ENCODE measurements around the gene UBE2I.

The UBE2I gene

DNA sequence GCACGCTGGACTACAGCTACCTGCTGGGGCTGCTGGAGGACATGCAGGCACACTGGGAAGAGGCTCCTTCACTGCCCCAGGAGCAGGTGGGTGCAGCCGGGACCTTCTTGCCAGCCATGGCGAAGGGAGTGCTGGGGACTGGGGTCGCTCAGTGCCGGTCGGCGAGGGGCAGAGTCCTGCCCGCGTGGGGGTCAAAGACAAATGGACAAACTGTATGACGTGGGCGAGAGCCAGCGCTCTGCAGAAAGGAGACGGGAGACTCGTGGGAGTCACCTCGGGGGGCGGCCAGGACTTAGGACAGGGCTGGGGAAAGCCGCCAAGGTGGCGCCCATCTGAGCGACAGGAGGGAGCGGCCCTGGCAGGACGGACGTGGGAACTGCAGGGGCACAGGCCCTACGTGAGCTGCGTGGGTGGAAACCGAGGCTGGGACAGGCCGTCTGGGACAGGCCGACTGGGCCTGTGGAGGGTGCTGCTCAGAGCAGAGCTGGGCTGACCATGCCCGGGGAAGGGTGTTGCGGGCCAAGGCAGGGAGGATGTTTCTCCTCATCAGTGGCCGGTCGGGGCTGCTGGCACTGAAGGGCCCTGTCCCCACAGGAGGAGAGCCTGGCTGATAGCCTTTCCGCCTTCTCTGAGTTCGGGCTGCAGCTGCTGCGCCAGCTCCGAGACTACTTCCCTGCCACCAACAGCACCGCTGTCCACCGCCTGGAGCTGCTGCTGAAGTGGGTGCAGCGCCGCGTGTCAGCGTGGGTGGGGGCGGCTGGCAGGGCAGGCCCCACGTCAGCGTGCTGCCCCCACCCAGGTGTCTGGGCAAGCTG, 34.2 kb downstream of the UBE2I start:
- DNase-seq (ENCODE audit: low read depth): no peak

DNA sequence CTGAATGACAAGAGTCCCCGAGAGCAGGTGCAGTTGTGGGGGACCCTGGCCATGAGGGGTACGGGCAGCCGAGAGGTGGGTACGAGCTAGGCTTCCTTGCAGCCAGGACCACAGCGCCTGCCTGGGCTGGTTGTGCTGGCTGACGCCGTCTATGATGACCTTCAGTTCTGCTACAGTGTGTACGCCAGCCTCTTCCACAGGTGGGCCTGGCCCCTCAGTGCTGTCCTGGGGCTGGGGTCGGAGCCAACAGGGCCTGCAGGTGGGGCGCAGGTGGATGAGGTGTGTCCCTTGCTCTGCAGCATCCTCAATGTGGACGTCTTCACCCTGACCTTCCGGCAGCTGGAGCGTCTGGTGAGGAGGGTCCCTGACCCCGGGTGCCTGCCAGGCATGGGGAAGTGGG, 35.1 kb downstream of the UBE2I start:
- no peak for DNase-seq (ENCODE audit: low read depth)

DNA sequence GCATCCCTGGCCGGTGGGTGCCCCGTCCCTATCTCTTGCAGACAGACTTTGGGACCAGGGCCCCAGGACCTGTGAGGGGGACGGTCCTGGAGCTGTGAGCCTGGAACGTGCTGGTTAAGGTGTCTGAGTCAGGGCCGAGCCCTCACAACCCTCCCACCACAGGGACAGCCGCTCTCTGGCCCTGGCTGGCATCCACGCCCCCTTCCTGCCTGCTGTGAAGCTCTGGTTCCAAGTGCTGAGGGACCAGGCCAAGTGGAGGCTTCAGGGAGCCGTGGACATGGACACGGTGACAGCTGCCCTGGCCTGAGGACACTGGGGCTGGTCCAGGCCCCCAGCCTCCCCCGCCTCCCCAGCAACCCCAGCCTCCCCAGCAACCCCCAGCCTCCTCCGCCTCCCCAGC, 35.7 kb downstream of the UBE2I start:
- DNase-seq (ENCODE audit: low read depth): no peak

DNA sequence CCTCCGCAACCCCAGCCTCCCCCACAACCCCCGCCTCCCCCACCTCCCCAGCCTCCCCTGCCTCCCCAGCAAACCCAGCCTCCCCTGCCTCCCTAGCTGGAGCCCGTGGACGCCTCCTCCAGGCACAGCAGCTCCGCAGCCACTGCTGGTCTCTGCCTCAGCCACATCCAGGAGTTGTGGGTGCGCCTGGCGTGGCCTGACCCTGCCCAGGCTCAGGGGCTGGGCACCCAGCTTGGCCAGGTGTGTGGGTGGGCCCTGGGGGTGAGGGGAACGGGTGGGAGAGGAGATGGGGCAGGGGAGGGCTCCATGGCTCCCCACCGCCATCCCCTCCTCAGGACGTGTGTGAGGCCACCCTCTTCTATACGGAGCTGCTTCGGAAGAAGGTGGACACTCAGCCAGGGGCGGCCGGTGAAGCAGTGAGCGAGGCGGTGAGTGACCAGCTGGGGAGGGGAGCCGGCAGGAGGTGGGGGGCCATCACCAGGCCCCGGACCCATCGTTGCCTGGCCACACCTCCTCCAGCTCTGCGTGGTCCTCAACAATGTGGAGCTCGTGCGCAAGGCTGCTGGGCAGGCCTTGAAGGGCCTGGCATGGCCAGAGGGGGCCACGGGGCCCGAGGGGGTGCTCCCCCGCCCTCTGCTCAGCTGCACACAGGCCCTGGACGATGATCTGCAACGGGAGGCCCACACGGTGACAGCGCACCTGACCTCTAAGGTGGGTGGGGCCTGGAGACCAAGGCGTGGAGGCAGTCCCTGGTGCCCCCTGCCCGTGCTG, 36.4 kb downstream of the UBE2I start:
- no peak for DNase-seq (ENCODE audit: low read depth)

DNA sequence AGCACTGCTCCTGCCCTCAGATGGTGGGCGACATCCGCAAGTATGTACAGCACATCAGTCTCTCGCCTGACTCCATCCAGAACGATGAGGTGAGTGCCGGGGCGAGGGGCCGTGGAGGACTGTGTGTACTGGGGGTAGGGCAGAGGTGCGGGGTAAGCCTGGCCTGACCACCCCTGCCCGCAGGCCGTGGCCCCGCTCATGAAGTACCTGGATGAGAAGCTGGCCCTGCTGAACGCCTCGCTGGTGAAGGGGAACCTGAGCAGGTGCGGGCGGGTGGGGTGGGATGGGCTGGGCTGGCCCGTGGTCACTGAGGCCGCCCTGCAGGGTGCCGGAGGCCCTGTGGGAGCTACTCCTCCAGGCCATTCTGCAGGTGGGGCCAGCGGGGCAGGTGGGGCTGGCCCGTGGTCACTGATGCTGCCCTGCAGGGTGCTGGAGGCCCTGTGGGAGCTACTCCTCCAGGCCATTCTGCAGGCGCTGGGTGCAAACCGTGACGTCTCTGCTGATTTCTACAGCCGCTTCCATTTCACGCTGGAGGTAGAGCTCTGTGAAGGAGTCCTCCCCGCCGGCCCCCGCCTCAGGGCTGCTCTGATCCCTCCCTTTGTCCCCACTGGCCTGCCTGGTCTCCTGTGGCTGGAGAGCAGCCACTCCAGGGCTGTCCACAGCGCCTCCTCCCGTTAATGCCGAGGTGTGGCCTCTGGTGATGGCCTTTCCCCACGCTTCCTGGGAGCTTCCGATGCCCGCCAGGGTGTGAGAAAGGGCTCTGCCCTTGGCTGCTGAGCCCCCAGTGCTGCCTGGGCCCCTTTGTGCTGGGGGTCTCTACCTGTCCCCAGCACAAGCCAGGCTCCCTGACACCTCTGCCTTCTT, 37.2 kb downstream of the UBE2I start:
- DNase-seq (ENCODE audit: low read depth): no peak

DNA sequence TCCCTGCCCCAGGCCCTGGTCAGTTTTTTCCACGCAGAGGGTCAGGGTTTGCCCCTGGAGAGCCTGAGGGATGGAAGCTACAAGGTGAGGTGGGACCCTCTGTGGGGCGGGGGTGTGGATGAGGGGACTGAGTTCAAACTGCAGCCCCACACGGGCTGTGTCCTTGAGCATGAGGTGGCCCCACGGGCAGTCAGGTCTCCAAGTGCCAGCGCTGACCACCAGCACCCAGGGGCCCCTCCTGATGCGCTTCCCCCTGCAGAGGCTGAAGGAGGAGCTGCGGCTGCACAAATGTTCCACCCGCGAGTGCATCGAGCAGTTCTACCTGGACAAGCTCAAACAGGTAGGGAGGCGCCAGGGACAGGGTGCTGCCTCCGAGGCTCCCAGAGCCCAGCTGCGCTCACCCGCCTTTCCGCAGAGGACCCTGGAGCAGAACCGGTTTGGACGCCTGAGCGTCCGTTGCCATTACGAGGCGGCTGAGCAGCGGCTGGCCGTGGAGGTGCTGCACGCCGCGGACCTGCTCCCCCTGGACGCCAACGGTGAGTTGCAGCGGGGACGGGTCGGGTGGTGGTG, 37.9 kb downstream of the UBE2I start:
- no peak for DNase-seq (ENCODE audit: low read depth)

DNA sequence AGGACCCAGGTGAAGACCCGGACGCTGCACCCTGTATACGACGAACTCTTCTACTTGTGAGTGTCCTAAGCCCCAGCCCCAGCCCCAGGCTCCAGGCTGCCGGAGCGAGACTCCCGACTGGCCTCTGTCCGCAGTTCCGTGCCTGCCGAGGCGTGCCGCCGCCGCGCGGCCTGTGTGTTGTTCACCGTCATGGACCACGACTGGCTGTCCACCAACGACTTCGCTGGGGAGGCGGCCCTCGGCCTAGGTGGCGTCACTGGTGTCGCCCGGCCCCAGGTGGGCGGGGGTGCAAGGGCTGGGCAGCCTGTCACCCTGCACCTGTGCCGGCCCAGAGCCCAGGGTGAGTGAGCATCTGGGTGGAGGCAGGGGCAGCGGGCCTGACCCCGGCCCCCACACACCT, 38.5 kb downstream of the UBE2I start:
- no peak for DNase-seq (ENCODE audit: low read depth)

DNA sequence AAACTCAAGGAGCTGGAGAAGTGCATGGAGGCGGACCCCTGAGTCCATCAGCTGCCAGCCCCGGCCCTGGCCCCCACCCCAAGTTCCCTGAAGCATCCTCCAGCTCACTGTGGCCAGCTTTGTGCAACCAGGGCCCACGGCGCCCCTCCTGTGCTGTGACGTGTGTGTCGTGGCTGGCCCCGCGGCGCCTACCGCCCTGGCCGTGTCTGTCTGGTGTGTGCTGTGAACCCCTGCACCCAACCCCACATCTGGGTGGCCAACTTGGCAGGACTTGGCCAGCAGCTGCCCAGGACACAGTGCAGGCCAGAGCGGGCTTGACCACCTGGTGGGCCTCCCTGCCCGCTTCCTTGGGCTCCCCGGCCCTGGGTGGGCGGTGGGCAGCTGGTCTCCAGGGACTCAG, 39.0 kb downstream of the UBE2I start:
- no peak for DNase-seq (ENCODE audit: low read depth)

DNA sequence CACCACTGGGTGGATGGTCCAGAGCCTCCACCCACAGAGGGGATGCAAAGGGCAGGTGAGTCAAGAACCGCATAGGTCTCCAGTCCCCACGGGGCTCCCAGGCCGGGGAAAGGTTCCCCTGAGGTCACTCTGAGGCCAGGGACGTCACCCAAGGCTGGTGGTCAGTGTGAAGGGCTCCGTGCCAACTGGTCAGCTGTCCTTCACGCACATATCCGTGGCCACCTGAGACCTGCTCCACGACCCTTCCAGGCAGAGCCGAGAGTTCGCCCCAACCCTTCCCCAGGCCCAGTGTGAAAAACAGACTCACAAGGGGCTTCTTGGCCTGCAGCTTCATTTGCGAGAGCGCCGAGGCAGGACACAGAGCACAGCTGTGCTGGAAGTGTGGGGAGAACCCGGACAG, 39.5 kb downstream of the UBE2I start:
- DNase-seq (ENCODE audit: low read depth): no peak

DNA sequence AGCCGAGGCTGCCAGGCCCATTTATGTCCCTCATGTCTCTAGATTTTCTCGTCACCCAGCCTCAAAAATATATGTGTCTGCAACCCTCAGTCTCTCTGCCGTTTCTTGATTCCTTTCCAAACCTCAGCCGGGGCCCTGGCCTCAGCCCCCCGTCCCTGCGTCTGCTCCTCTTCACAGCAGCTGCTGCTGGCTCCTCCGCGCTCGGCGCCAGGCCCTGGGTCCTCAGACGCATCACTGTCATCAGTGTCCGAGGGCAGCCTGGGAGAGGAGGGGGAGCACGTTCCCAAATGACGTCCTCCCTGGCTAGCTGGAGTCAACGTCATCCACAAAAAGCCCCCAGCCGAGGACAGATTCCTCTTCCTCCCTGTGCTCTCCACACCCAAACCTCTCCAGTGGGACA, 39.9 kb downstream of the UBE2I start:
- DNase-seq (ENCODE audit: low read depth): no peak

DNA sequence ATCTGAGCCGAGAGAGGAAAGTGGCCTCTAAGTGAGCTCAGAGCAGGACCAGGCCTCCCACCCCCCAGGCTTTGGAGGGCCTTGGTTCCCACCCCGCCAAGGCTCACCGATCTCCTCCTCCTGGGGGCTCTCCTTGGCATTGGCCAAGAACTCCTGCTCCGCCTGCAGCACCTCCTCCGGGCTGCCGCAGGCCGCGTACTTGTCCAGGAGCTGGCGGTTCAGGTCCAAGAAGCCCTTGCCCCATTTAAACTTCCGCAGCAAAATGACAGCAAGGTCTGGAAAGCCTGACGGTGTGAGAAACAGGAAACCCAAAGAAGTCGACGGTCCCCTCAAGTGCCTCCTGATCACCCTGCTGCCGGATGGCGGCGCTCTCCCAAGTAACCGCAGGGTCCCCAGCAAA, 40.5 kb downstream of the UBE2I start:
- no peak for DNase-seq (ENCODE audit: low read depth)

DNA sequence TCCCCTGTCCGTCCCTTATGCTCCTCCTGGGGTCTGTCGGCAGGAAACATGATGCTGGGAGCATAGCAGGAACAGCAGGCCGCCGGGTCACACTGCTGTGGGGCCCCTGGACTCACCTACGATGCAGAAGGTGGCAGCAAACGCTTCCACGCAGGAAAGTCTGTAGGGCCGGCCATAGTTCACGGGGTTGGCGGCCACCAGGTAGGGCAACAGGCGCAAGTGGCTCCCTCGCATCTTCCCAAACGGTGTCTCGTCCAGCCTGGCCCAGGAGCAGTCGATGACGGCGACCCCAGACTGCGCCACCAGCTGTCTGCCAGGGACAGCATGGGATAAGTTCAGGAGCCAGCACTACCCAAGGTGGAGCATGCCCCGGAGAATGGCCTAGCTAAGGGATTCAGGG, 41.3 kb downstream of the UBE2I start:
- DNase-seq (ENCODE audit: low read depth): no peak

DNA sequence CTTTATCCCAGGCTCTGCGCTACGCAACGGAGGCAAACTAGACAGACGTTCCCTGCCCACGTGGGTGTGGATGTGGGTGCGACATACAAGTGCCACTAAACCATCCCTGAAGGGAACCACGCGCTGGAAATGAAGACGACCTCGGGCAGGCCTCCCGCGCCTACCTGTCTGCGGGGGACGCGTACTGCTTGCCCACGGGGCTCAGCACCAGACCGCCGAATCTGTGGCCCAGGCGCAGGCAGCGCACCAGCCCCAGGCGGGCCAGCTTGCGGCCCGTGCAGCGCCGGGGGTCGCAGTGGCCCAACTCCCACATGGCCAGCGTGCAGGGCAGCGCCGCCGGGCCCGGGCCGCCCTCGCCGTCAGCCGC, 41.8 kb downstream of the UBE2I start:
- no peak for DNase-seq (ENCODE audit: low read depth)

DNA sequence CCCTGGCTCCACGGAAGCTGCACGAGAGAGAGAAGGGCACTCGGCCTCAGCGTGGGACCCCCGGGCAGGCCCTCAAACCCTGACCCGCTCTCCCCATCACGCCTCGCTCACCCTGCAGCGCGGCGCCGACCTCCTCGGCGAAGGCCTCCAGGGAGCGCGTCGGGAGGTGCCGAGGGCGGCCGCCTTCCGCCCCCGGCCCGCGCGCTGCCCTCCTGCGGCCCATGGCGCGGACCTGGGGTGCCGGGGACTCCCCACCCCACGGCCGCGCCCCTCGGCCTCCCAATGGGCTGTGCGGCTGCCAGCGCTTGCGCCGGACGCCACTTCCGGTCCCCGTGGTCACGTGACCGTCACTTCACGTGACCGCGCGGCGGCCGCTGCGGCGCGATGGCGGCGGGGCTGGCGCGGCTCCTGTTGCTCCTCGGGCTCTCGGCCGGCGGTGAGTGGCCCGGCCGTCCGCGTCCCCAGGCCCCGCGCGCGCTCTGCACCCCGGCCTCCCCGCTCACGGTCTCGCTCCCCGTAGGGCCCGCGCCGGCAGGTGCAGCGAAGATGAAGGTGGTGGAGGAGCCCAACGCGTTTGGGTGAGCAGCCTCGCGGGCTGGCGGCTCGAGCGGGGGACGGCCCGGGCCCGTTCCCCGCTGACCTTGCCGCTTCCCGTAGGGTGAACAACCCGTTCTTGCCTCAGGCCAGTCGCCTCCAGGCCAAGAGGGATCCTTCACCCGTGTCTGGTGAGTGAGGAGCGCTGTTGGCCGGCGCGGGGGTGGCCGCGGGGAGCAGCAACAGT, 42.3 kb downstream of the UBE2I start, which contains the start of the genes GNPTG and TSR3:
Gene GNPTG, plus strand, starts transcription at position 350 of the 781 bp plus-strand sequence. Its CDS starts 35 bp downstream, at position 385.
Gene TSR3, minus strand, starts transcription at position 297 of the 781 bp plus-strand sequence. Its CDS starts 74 bp downstream, at position 223.
- DNase-seq (ENCODE audit: low read depth): peak; percentile 41

DNA sequence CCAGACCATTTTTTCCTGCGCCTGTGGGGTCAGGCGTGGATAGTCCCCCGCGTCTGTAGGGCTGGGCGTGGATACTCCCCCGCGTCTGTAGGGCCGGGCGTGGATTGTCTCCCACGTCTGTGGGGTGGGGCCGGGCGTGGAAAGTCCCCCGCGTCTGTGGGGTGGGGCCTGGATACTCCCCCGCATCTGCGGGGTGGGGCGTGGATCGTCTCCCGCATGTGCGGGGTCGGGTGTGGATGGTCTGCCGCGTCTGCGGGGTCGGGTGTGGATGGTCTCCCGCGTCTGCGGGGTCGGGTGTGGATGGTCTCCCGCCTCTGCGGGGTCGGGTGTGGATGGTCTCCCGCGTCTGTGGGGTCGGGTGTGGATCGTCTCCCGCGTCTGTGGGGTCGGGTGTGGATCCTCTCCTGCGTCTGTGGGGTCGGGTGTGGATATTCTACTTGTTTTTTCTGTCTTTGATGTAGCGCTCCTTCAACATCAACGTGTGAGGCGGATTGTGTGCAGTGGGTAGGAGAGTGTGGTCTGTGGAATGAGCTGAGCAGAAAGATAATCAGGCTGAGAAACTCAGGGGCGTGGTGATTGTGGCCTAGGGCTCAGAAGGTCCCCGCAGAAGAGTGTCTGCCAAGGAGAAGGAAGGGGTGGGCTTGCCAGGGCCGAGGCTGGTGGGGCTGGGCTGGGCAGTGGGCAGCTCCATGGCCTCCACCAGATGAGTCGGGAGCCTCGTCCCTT, 45.5 kb downstream of the UBE2I start:
- DNase-seq (ENCODE audit: low read depth): no peak

DNA sequence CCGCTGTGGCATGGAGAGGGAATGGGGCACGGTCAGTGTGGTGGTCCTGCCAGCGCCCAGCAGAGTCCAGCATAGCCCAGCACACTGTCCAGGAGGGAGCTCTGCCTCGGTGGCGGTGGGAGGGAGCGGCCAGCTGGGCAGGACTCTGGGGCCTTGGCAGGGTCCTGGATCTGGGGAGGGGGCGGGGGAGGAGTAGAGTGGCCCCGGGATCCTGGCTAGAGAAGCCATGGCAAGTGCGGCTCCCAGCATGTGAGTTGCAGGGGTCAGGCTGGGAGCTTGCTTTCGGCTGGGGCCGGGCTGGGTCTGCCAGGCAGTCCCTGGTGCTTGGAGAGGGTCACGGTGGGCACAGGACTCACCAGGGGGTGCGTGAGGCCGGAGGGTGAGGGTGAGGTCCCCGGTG, 46.2 kb downstream of the UBE2I start:
- no peak for DNase-seq (ENCODE audit: low read depth)

DNA sequence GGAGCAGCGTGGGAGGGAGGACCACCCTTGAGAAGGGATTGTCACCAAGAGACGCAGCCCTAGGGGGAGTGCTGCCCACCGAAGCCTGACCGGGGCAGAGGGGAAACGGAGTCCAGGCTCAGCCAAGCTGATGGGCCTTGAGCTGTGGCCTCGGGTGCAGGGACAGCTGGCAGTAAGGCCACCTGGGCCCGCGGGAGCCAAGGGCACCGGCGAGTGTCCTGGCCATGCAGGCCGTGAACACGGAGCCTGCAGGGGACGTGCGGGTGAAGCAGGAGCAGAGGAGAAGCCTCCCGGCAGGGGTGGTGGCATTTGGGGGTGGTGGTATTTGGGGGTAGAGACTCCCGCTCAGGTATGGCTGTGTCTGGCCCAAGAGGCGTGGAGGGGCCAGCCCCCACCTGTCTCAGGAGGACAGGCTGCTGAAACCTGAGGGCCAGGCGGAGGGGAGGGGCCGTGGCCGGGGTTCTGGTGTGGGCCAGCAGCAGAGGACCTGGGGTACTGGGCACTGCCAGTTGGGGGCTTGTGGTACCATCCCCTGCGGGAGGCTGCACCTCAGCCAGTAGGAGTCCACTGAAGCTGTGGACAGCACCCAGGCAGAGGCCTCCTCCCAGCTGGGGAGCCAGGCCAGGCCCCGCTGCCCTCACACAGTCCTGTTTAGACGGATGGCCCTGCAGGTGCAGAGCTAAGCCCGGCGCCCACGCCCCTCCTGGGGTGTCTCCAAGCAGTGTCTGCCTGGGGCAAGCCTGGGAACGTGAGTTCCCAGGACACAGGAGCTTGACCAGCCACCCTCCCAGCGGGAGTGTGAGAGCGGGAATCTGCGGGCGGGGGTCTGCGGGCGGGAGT, 46.8 kb downstream of the UBE2I start:
- DNase-seq (ENCODE audit: low read depth): no peak

DNA sequence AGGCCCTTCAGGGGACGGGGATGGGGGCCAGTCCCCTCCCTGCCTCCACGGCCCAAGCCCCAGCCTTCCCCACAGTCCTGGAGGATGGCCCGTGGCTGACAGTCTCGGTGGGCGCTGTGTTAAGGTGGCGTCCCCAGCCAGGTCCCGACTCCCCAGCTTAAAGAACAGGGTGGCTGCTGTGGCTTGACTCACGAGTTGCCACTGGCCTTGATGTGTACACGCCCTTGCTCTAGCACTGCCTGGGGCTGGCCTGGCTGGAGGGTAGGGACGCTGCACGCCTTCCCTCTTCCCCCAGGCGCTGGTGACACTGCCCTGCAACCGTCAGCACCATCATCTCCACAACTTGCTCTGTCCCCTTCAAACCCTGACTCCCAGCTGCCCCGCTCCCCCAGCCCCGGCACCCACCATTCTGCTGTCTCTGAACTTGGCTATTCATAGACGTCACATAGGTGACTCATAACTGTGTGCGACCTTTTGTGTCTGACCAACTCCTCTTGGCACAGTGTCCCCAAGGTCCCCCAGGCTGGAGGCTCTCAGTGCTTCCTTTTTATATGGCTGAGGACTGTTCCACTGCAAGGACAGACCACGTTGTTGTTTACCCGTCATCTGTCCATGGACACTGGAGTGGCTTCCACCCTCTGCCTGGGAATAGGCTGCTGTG, 48.6 kb downstream of the UBE2I start:
- no peak for DNase-seq (ENCODE audit: low read depth)
